HepG2 (cell line): ENCODE results near the gene HNRNPA1. TPM values are rescaled to one million over a fixed set of nuclear protein-coding genes. Genes with fewer than 3 reads are reported as not detected.
A peak's percentile ranks its signal among the peaks of the same experiment; 100 is the strongest.

ENCODE experiments used
- ATAC-seq: fragments of 200-7000 bp; cut with Tn5 transposase; 3 replicates; pipeline ENCODE4 v1.9.1; 2020; ENCODE audit warnings: mild to moderate bottlenecking, moderate library complexity
- BruUV-seq: library from RNA; stranded (reverse); fragments of 400-500 nt; replicated peaks from 2 replicates; lab custom pipeline; 2021; lab: Mats Ljungman, UMichigan
- CTCF ChIA-PET: fragments of 300-600 bp; formaldehyde crosslinking; extraction: SDS; loops from one replicate; lab custom pipeline; 2021; ENCODE audit warnings: low total read pairs, inconsistent platforms, low intra/inter-chr PET ratio; lab: Yijun Ruan, JAX
- POLR2A ChIA-PET: fragments of 350-600 bp; sonication (Branson Sonifier 250); formaldehyde crosslinking; loops from one replicate; lab custom pipeline; 2020; ENCODE audit warnings: antibody characterized with exemption, inconsistent platforms; lab: Yijun Ruan, JAX
- DNase-seq: peaks from one replicate; pipeline ENCODE4 v3.0.0-alpha.2; 2015; ENCODE audit warnings: low spot score
- FAIRE-seq: peaks from 3 replicates; lab custom pipeline; 2011; peaks lifted over from hg19 to GRCh38; lab: Jason Lieb, UNC
- H2AFZ ChIP-seq: one replicate; pipeline ENCODE4 v1.6.1; 2011; ENCODE audit warnings: low read length, inconsistent platforms
- H3K27ac ChIP-seq: fragments of 300-600 bp; 3 replicates; pipeline ENCODE4 v1.8.0; 2011; ENCODE audit warnings: mixed run types, mild to moderate bottlenecking, mixed read lengths, low read length, inconsistent platforms; ENCODE audit not compliant: insufficient read depth; ENCODE audit errors: extremely low read length
- H3K27me3 ChIP-seq, 2 experiments: fragments of 200-600 bp in 1 of 2; 2 replicates in 1 of 2; 3 replicates in 1 of 2; pipeline versions ENCODE4 v1.6.0 to v1.8.0; 2011; ENCODE audit warnings: low read length in 2 of 2, mild to moderate bottlenecking in 2 of 2, moderate library complexity in 2 of 2, inconsistent platforms in 1 of 2; ENCODE audit not compliant: insufficient read depth in 2 of 2, control insufficient read depth in 1 of 2
- H3K36me3 ChIP-seq, 2 experiments: fragments of 200-600 bp in 1 of 2; replicated peaks in 1 of 2; 2 replicates in 1 of 2; 3 replicates in 1 of 2; pipeline versions ENCODE4 v1.5.1 to v1.8.0; 2011; ENCODE audit warnings: low read length in 2 of 2, inconsistent platforms in 1 of 2; ENCODE audit not compliant: insufficient read depth in 2 of 2, control insufficient read depth in 1 of 2
- H3K4me1 ChIP-seq: 2 replicates; pipeline ENCODE4 v1.5.1; 2012; ENCODE audit warnings: low read length, inconsistent platforms; ENCODE audit not compliant: insufficient read depth
- H3K4me2 ChIP-seq: 2 replicates; pipeline ENCODE4 v1.6.0; 2011; ENCODE audit warnings: low read depth, low read length, inconsistent platforms
- H3K4me3 ChIP-seq, 3 experiments: fragments of 200-600 bp in 1 of 3; sonication (generic), shearing (Covaris generic) in 1 of 3; replicated peaks in 1 of 3; 2 replicates each; pipeline ENCODE4 v1.5.1; 2011 to 2016; ENCODE audit warnings: low read length in 3 of 3, inconsistent platforms in 2 of 3, low read depth in 2 of 3, mild to moderate bottlenecking in 2 of 3, control low read depth in 1 of 3, mixed read lengths in 1 of 3; ENCODE audit not compliant: insufficient read depth in 1 of 3
- H3K79me2 ChIP-seq: one replicate; pipeline ENCODE4 v1.6.1; 2011; ENCODE audit warnings: low read length, inconsistent platforms; ENCODE audit not compliant: insufficient read depth
- H3K9ac ChIP-seq: 2 replicates; pipeline ENCODE4 v1.6.0; 2011; ENCODE audit warnings: mild to moderate bottlenecking, low read depth, low read length, inconsistent platforms; ENCODE audit not compliant: insufficient read depth
- H3K9me3 ChIP-seq: 2 replicates; pipeline ENCODE4 v1.5.1; 2012; ENCODE audit warnings: mild to moderate bottlenecking, low read length
- H4K20me1 ChIP-seq: 2 replicates; pipeline ENCODE4 v1.6.0; 2011; ENCODE audit warnings: inconsistent platforms, mild to moderate bottlenecking, low read length, moderate library complexity; ENCODE audit not compliant: insufficient read depth
- AGO2 ChIP-seq: fragments of 200-400 bp; formaldehyde crosslinking; optimal IDR thresholded peaks from 2 replicates; pipeline ENCODE3; 2017; ENCODE audit warnings: mild to moderate bottlenecking, low read depth, low read length, moderate library complexity
- ATM ChIP-seq: fragments of 450-650 bp; IDR thresholded peaks from 2 replicates; pipeline ENCODE4 v1.7.1; 2017; ENCODE audit warnings: mild to moderate bottlenecking, borderline replicate concordance
- HINFP ChIP-seq: sonication (generic); formaldehyde crosslinking; IDR thresholded peaks from 2 replicates; pipeline ENCODE4 v1.4.0; 2020; ENCODE audit warnings: low read depth, mild to moderate bottlenecking, missing genetic modification reagents
- IRF2 ChIP-seq: IDR thresholded peaks from 2 replicates; pipeline ENCODE4 v1.6.1; 2018; ENCODE audit warnings: missing genetic modification reagents, missing compliant biosample characterization
- IRF9 ChIP-seq: sonication (generic); formaldehyde crosslinking; IDR thresholded peaks from 2 replicates; pipeline ENCODE4 v1.8.0; 2022; ENCODE audit warnings: missing genetic modification reagents, mild to moderate bottlenecking, borderline replicate concordance
- KDM1A ChIP-seq: IDR thresholded peaks from 2 replicates; pipeline ENCODE4 v1.6.1; 2016; ENCODE audit warnings: missing compliant biosample characterization
- LRRFIP1 ChIP-seq: sonication (generic); formaldehyde crosslinking; conservative IDR thresholded peaks from 2 replicates; pipeline ENCODE4 v1.4.0; 2020; ENCODE audit warnings: missing genetic modification reagents
- MTF2 ChIP-seq: sonication (generic); formaldehyde crosslinking; IDR thresholded peaks from 2 replicates; pipeline ENCODE4 v1.5.0; 2020; ENCODE audit warnings: missing genetic modification reagents, borderline replicate concordance
- NR3C1 ChIP-seq: sonication (generic); formaldehyde crosslinking; IDR thresholded peaks from 2 replicates; pipeline ENCODE4 v1.4.0; 2020; ENCODE audit warnings: missing genetic modification reagents
- PRDM4 ChIP-seq: sonication (generic); formaldehyde crosslinking; IDR thresholded peaks from 2 replicates; pipeline ENCODE4 v1.9.0; 2021; ENCODE audit warnings: missing genetic modification reagents, borderline replicate concordance
- ZBTB34 ChIP-seq: sonication (generic); formaldehyde crosslinking; IDR thresholded peaks from 2 replicates; pipeline ENCODE4 v1.8.0; 2022; ENCODE audit warnings: mild to moderate bottlenecking, missing genetic modification reagents
- ZNF276 ChIP-seq: sonication (generic); formaldehyde crosslinking; IDR thresholded peaks from 2 replicates; pipeline ENCODE4 v1.4.0; 2020; ENCODE audit warnings: mild to moderate bottlenecking, low read depth, missing genetic modification reagents
- WGBS: methylation state at CpG from one replicate; pipeline ENCODE4 v1.1.6; 2017; ENCODE audit warnings: low lambda C conversion rate; 5-methylcytosine and 5-hydroxymethylcytosine counted together
- in situ Hi-C: cut with HindIII; loops from 2 replicates; pipeline ENCODE4 v1.10.0; 2017; ENCODE audit warnings: low pct_unique_long_range_greater_than_20kb; ENCODE audit not compliant: extremely low pct_ligation_motif_present
- intact Hi-C: fragments of 100-400 bp; cut with micrococcal nuclease; formaldehyde crosslinking; loops from one replicate; pipeline ENCODE4 v1.10.0; 2022; ENCODE audit not compliant: unreplicated experiment
- polyA plus RNA-seq, 8 experiments: library from polyadenylated mRNA; depleted of rRNA in 3 of 8; stranded (reverse) in 7 of 8; unstranded in 1 of 8; fragments of >200 nt; fragmentation: Illumina TruSeq in 4 of 8; extraction: Trizol in 4 of 8; gene quantifications; 2 replicates each; pipeline versions ENCODE4 v1.2.1 to v1.2.3, GENCODE V29; 2011 to 2016; ENCODE audit warnings: low read depth in 4 of 8, missing spikeins in 1 of 8, mixed read lengths in 1 of 8; ENCODE audit not compliant: insufficient read depth in 1 of 8
- total RNA-seq, 5 experiments: library from RNA; depleted of rRNA; stranded (reverse); fragments of >200 nt; fragmentation: Illumina TruSeq; extraction: Trizol; gene quantifications; 2 replicates each; pipeline ENCODE4 v1.2.3, GENCODE V29; 2016; ENCODE audit warnings: low read depth in 1 of 5

HNRNPA1 gene
- total and polyA plus RNA-seq, 2 of the 13 experiments (the other 11 are each of a cell fraction or from before 2014, with no cell fraction given), result 535 to 1,820 TPM

- in situ Hi-C loops, result loop anchor here (5.0 kb wide), 1 partner anchor 44 kb away; the partner anchor contains the start of gene COPZ1
- Histone ChIP-seq H3K4me1 (peaks cover 55% of the 10 kb centered on the region), H3K36me3 (peaks cover 13 to 59% of the 10 kb centered on the region in 2 experiments), H3K9me3 (no peaks in the 10 kb centered on the region), H3K79me2 (peaks cover 55% of the 10 kb centered on the region), H3K4me3 (peak overlapping the region; percentile 73 to 79 (median 76)), H3K9ac (peak overlapping the region; percentile 100), H3K4me2 (peak overlapping the region; percentile 79), H3K27me3 (no peaks in the 10 kb centered on the region; a peak in 1 of 5 replicates), H2AFZ (no peak overlapping the region), H3K27ac (no peak overlapping the region), H4K20me1 (peaks cover 65% of the 10 kb centered on the region)
- FAIRE-seq, result no peak
- intact Hi-C loops, result no loop called here
- DNase-seq, result no peak
- ATAC-seq, result no peak
- ChIA-PET POLR2A (interaction anchor here (1.5 to 5.2 kb wide), 4 partner anchors 11 to 76 kb away, joined by 7 to 65 read pairs (median 13); partner anchors contain the start of genes COPZ1 and NFE2), CTCF (no interaction called here)
- WGBS, result 51% methylated on average over 11 of the region's 11 CpGs
- BruUV-seq, result no TSS peak
- TF ChIP-seq HINFP (no peak), IRF9 (no peak), NR3C1 (CRISPR knock-in tag) (no peak), AGO2 (peak; percentile 35), KDM1A (CRISPR knock-in tag) (no peak), MTF2 (CRISPR knock-in tag) (no peak), ZNF276 (CRISPR knock-in tag) (no peak), ATM (no peak), ZBTB34 (no peak), LRRFIP1 (CRISPR knock-in tag) (no peak), PRDM4 (CRISPR knock-in tag) (no peak), IRF2 (CRISPR knock-in tag) (no peak)
Measured at GRCh38 chr12:54282949-54283593, 2.5 kb downstream of the HNRNPA1 start.
